Measurements from ENCODE around the gene THSD8.
"Not testable (repeated sequence)": the region's sequence is repeated elsewhere in the genome, so short reads cannot be mapped to it uniquely, and the experiment has no call there.

The THSD8 gene

DNA sequence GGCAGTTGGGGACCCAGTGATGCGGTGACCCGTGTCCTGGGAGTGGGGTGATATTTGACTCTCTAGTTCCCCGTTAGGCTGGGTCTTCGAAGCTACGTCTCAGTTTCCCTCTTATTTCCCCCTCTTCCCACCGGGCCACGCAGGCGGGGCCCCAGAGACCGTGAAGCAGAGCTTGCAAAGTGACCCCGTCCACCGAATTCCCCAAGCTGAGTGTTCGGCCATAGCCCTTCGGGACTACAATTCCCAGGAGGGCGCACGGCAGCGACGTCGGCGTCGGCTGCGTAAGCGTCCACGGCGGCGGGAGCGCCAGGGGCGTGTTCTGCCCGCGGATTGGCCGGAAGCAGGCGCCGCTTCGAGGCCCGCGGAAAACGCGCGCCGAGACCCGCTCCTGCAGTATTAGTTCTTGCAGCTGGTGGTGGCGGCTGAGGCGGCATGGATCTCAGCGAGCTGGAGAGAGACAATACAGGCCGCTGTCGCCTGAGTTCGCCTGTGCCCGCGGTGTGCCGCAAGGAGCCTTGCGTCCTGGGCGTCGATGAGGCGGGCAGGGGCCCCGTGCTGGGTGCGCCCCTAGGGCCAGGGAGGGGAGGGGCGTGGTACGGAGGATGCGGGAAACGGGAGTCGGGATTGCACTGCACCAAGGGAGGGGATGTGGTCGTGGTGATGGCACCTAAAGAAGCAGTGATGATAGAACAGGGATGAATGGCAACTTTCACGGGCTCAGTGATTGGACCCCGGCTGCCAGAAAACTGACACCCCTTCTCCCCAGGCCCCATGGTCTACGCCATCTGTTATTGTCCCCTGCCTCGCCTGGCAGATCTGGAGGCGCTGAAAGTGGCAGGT, 4.6 kb downstream of the THSD8 start, which contains the start of gene RNASEH2A:
RNASEH2A (plus strand) TSS at position 343 of the 840 bp plus-strand sequence; CDS start at position 433, 90 bp downstream.
- Histone ChIP-seq H3K27ac (ENCODE audit: low read length) (peak within 1 kb of the TSS; percentile 91), H3K4me1 (ENCODE audit: insufficient read depth, low read length) (peaks cover 15% of the 10 kb centered on the region)
- DNase-seq, result peak; percentile 93

GRCh38 chr19:12815088-12815487, 13.2 kb downstream of the THSD8 start:
- Histone ChIP-seq H3K79me2 (ENCODE audit: insufficient read depth, low read length) (no peaks in the 10 kb centered on the region; the same call in 1 of the 2 replicates), H3K27ac (ENCODE audit: low read length) (no peak overlapping the region), H3K9me3 (ENCODE audit: insufficient read depth, low read length, severe bottlenecking) (no peaks in the 10 kb centered on the region), H3K4me2 (ENCODE audit: insufficient read depth, low read length) (no peak overlapping the region), H3K27me3 (ENCODE audit: insufficient read depth, low read length, poor library complexity) (no peaks in the 10 kb centered on the region), H2AFZ (ENCODE audit: low read depth, low read length) (no peak overlapping the region), H3K9ac (ENCODE audit: low read depth, low read length) (no peak overlapping the region), H3K4me3 (ENCODE audit: low read depth in 1 of 2, low read length in 2 of 2) (no peak overlapping the region), H3K4me1 (ENCODE audit: insufficient read depth, low read length) (no peaks in the 10 kb centered on the region), H4K20me1 (ENCODE audit: insufficient read depth, low read length) (no peaks in the 10 kb centered on the region), H3K36me3 (ENCODE audit: insufficient read depth, low read length) (peaks cover 48% of the 10 kb centered on the region)
- DNase-seq (no peak), ATAC-seq (ENCODE audit: insufficient read depth, low read depth) (no peak)
- no peak for TF ChIP-seq EZH2 (IDR thresholded peaks at IDR 0.05; ENCODE audit: borderline replicate concordance, low read depth, low read length, severe bottlenecking)
- no peak for TF ChIP-seq CTCF (IDR thresholded peaks at IDR 0.05; ENCODE audit: borderline replicate concordance, extremely low read depth, low read length, poor library complexity, severe bottlenecking)

More for the DNA sequence above, 4.6 kb downstream of the THSD8 start, which contains the start of gene RNASEH2A:
- peaks cover 34% of the 10 kb centered on the region for H3K36me3 ChIP-seq (ENCODE audit: insufficient read depth, low read length)
- peak within 1 kb of the TSS; percentile 96 for H3K4me2 ChIP-seq (ENCODE audit: insufficient read depth, low read length)
- ATAC-seq (ENCODE audit: insufficient read depth, low read depth), result peak; percentile 92
- peak; percentile 29 for TF ChIP-seq CTCF (IDR thresholded peaks at IDR 0.05; ENCODE audit: borderline replicate concordance, extremely low read depth, low read length, poor library complexity, severe bottlenecking)
- no peak for TF ChIP-seq EZH2 (IDR thresholded peaks at IDR 0.05; ENCODE audit: borderline replicate concordance, low read depth, low read length, severe bottlenecking)
- no peaks in the 10 kb centered on the region for H4K20me1 ChIP-seq (ENCODE audit: insufficient read depth, low read length)
- peaks cover 11% of the 10 kb centered on the region for H3K79me2 ChIP-seq (ENCODE audit: insufficient read depth, low read length)
- H3K9ac ChIP-seq (ENCODE audit: low read depth, low read length), result peak within 1 kb of the TSS; percentile 83
- no peaks in the 10 kb centered on the region for H3K27me3 ChIP-seq (ENCODE audit: insufficient read depth, low read length, poor library complexity)
- peak within 1 kb of the TSS; percentile 93 for H2AFZ ChIP-seq (ENCODE audit: low read depth, low read length)
- H3K4me3 ChIP-seq (ENCODE audit: low read depth in 1 of 2, low read length in 2 of 2), result peak within 1 kb of the TSS; percentile 63 to 84
- no peaks in the 10 kb centered on the region for H3K9me3 ChIP-seq (ENCODE audit: insufficient read depth, low read length, severe bottlenecking)

- H4K20me1 ChIP-seq (ENCODE audit: insufficient read depth, low read length); DNase-seq; H3K4me2 ChIP-seq (ENCODE audit: insufficient read depth, low read length); ATAC-seq (ENCODE audit: insufficient read depth, low read depth); H3K9me3 ChIP-seq (ENCODE audit: insufficient read depth, low read length, severe bottlenecking); H3K79me2 ChIP-seq (ENCODE audit: insufficient read depth, low read length); H2AFZ ChIP-seq (ENCODE audit: low read depth, low read length); H3K4me3 ChIP-seq (ENCODE audit: low read depth in 1 of 2, low read length in 2 of 2); H3K9ac ChIP-seq (ENCODE audit: low read depth, low read length); H3K4me1 ChIP-seq (ENCODE audit: insufficient read depth, low read length); H3K27me3 ChIP-seq (ENCODE audit: insufficient read depth, low read length, poor library complexity); H3K27ac ChIP-seq (ENCODE audit: low read length): not testable (repeated sequence)
- H3K36me3 ChIP-seq (ENCODE audit: insufficient read depth, low read length), result peaks cover 29% of the 10 kb centered on the region
These were observed 15.3 kb downstream of the THSD8 start for GRCh38 chr19:12817188-12817587.

DNA sequence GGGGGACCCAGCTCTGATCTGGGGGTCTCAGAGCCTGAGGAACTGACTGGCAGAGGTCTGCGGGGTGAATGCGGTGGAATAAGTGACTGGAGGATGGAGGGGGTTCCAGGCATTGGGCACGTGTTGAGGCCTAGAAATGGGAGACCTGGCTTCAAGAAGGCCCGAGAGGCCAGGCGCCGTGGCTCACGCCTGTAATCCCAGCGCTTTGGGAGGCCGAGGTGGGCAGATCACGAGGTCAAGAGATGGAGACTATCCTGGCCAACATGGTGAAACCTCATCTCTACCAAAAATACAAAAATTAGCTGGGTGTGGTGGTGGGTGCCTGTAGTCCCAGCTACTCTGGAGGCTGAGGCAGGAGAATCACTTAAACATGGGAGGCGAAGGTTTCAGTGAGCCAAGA, 15.9 kb downstream of the THSD8 start:
- H3K9ac ChIP-seq (ENCODE audit: low read depth, low read length); H4K20me1 ChIP-seq (ENCODE audit: insufficient read depth, low read length); H3K9me3 ChIP-seq (ENCODE audit: insufficient read depth, low read length, severe bottlenecking); ATAC-seq (ENCODE audit: insufficient read depth, low read depth); H2AFZ ChIP-seq (ENCODE audit: low read depth, low read length); H3K27ac ChIP-seq (ENCODE audit: low read length); H3K4me2 ChIP-seq (ENCODE audit: insufficient read depth, low read length); DNase-seq; H3K4me1 ChIP-seq (ENCODE audit: insufficient read depth, low read length); H3K79me2 ChIP-seq (ENCODE audit: insufficient read depth, low read length); H3K27me3 ChIP-seq (ENCODE audit: insufficient read depth, low read length, poor library complexity); H3K4me3 ChIP-seq (ENCODE audit: low read depth in 1 of 2, low read length in 2 of 2): not testable (repeated sequence)
- peaks cover 24% of the 10 kb centered on the region for H3K36me3 ChIP-seq (ENCODE audit: insufficient read depth, low read length)
